Thoracic aorta (tissue), 2 donors: ENCODE results near the gene ILKAP. TPM values are rescaled to one million over a fixed set of nuclear protein-coding genes. Genes with fewer than 3 reads are reported as not detected.

Experiments
- ATAC-seq: fragments of 150-250 bp; one replicate; pipeline ENCODE4 v1.8.0; 2017; ENCODE audit warnings: low read depth; ENCODE audit not compliant: insufficient number of reproducible peaks, low FRiP score
- DNase-seq: peaks from one replicate; pipeline ENCODE4 v3.0.0-alpha.2; 2020; ENCODE audit warnings: low spot score
- H3K27ac ChIP-seq, 2 donors: fragments of 200-600 bp; sonication (generic); 1 replicate in 1 of 2; 2 replicates in 1 of 2; pipeline ENCODE4 v1.5.1; 2016; ENCODE audit warnings: mild to moderate bottlenecking in 2 of 2, moderate library complexity in 2 of 2
- H3K27me3 ChIP-seq: fragments of 200-600 bp; sonication (generic); replicated peaks from 2 replicates; pipeline ENCODE4 v1.6.0; 2016; ENCODE audit warnings: mild to moderate bottlenecking; ENCODE audit not compliant: insufficient read depth
- H3K36me3 ChIP-seq: fragments of 200-600 bp; sonication (generic); one replicate; pipeline ENCODE4 v1.5.1; 2016
- H3K4me1 ChIP-seq, 2 donors: fragments of 200-600 bp; sonication (generic); 1 replicate in 1 of 2; 2 replicates in 1 of 2; pipeline versions ENCODE4 v1.5.1 to v1.6.0; 2016; ENCODE audit warnings: low read depth in 2 of 2, mild to moderate bottlenecking in 1 of 2; ENCODE audit not compliant: control insufficient read depth in 1 of 2
- H3K4me3 ChIP-seq: fragments of 200-600 bp; sonication (generic); 2 replicates; pipeline ENCODE4 v1.5.1; 2016; ENCODE audit warnings: mild to moderate bottlenecking
- H3K9me3 ChIP-seq: fragments of 200-600 bp; sonication (generic); 2 replicates; pipeline ENCODE4 v1.5.1; 2016
- CTCF ChIP-seq: fragments of 200-600 bp; sonication (generic); IDR thresholded peaks from one replicate; pipeline ENCODE4 v1.5.1; 2019; ENCODE audit warnings: antibody characterized with exemption
- total RNA-seq, 2 donors: library from RNA; depleted of rRNA; stranded (reverse); fragments of >200 nt; gene quantifications; one replicate each; pipeline versions ENCODE4 v1.1.0 to v1.2.3, GENCODE V29; 2016

Gene ILKAP
- total RNA-seq, 2 donors from 2014 or later, result 28.6 to 58.0 TPM

- Histone ChIP-seq H3K27ac (no peak overlapping the region), H3K4me1 (peaks cover 1 to 2% of the 10 kb centered on the region in 2 donors), H3K36me3 (no peaks in the 10 kb centered on the region), H3K9me3 (no peaks in the 10 kb centered on the region), H3K27me3 (no peaks in the 10 kb centered on the region), H3K4me3 (no peak overlapping the region)
- ATAC-seq (no peak), DNase-seq (no peak)
- TF ChIP-seq CTCF, result no peak
These were observed 54.5 kb downstream of the ILKAP start for GRCh38 chr2:238148981-238149380.

- Histone ChIP-seq H3K36me3 (no peaks in the 10 kb centered on the region), H3K4me3 (no peak overlapping the region), H3K4me1 (peaks cover 16 to 22% of the 10 kb centered on the region in 2 donors), H3K27ac (no peak overlapping the region), H3K9me3 (no peaks in the 10 kb centered on the region), H3K27me3 (no peaks in the 10 kb centered on the region)
- DNase-seq (no peak), ATAC-seq (no peak)
- no peak for TF ChIP-seq CTCF
These were observed 56.5 kb downstream of the ILKAP start for GRCh38 chr2:238146884-238147544.

DNA sequence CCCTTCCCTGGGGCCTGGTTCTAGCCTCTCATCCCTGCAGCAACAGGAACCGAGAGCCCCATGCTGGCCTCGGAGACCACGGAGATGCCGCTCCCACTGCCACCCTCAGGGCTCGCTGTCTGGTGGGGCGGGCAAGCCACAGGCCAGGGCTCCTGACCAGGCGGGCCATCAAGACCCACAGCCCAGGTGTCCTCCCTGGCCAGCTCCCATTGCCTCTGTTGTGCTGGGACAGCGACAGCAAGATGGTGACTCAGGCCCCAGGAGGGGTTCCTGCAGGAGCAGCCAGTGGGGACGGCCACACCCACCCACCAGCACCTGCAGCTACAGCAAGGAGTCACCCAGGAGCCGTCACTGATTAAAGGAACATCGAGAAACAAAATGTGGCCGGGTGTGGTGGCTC lies 57.6 kb downstream of the ILKAP start:
- ATAC-seq (no peak), DNase-seq (no peak)
- H3K9me3 ChIP-seq, result no peaks in the 10 kb centered on the region
- peaks cover 20 to 34% of the 10 kb centered on the region in 2 donors for H3K4me1 ChIP-seq
- no peak overlapping the region for H3K27ac ChIP-seq
- H3K4me3 ChIP-seq, result no peak overlapping the region
- no peaks in the 10 kb centered on the region for H3K36me3 ChIP-seq
- no peaks in the 10 kb centered on the region for H3K27me3 ChIP-seq
- TF ChIP-seq CTCF, result no peak

GRCh38 chr2:238145046-238145445 lies 58.4 kb downstream of the ILKAP start:
- Histone ChIP-seq H3K4me3 (no peak overlapping the region), H3K4me1 (peaks cover 20 to 39% of the 10 kb centered on the region in 2 donors)

GRCh38 chr2:238144262-238144661 lies 59.2 kb downstream of the ILKAP start:
- Histone ChIP-seq H3K27ac (peak overlapping the region; percentile 44 to 69), H3K9me3 (no peaks in the 10 kb centered on the region), H3K4me1 (peaks cover 20 to 47% of the 10 kb centered on the region in 2 donors), H3K27me3 (no peaks in the 10 kb centered on the region), H3K4me3 (no peak overlapping the region), H3K36me3 (no peaks in the 10 kb centered on the region)
- TF ChIP-seq CTCF, result no peak
- ATAC-seq (no peak), DNase-seq (no peak)

More at GRCh38 chr2:238145046-238145445, 58.4 kb downstream of the ILKAP start:
- no peak for DNase-seq
- H3K27me3 ChIP-seq, result no peaks in the 10 kb centered on the region
- ATAC-seq, result no peak
- H3K36me3 ChIP-seq, result no peaks in the 10 kb centered on the region
- H3K9me3 ChIP-seq, result no peaks in the 10 kb centered on the region
- H3K27ac ChIP-seq, result no peak overlapping the region
- TF ChIP-seq CTCF, result no peak
